Measurements from ENCODE around the gene BSG.

The BSG gene

GRCh38 chr19:542173-542866, 30.1 kb upstream of the BSG start:
- Histone ChIP-seq H3K4me2 (ENCODE audit: low read depth, low read length, poor library complexity, severe bottlenecking) (no peak overlapping the region), H2AFZ (ENCODE audit: low read length) (no peak overlapping the region), H3K27me3 (ENCODE audit: insufficient read depth, low read length, poor library complexity, severe bottlenecking) (no peaks in the 10 kb centered on the region), H3K4me1 (ENCODE audit: insufficient read depth, low read length, poor library complexity, severe bottlenecking) (no peaks in the 10 kb centered on the region), H3K79me2 (ENCODE audit: insufficient read depth, low read length) (no peaks in the 10 kb centered on the region), H3K9ac (ENCODE audit: low read depth, low read length, poor library complexity, severe bottlenecking) (no peak overlapping the region), H4K20me1 (ENCODE audit: insufficient read depth, low read length, poor library complexity, severe bottlenecking) (no peaks in the 10 kb centered on the region), H3K4me3 (ENCODE audit: low read length, poor library complexity, severe bottlenecking) (no peak overlapping the region), H3K36me3 (ENCODE audit: insufficient read depth, low read length) (peaks cover 22% of the 10 kb centered on the region; the same call in 1 of the 2 replicates), H3F3A (ENCODE audit: low read depth) (no peaks in the 10 kb centered on the region), H3K9me2 (replicated peaks; ENCODE audit: low read depth, low read length) (no peaks in the 10 kb centered on the region), H3K9me3 (ENCODE audit: insufficient read depth, low read depth, low read length) (no peaks in the 10 kb centered on the region)
- TF ChIP-seq CTCF (conservative IDR thresholded peaks at IDR 0.05; ENCODE audit: low read length), result no peak
- TF ChIP-seq EZH2phosphoT487 (IDR thresholded peaks at IDR 0.05; ENCODE audit: borderline replicate concordance), result no peak

- no peaks in the 10 kb centered on the region for H3K27me3 ChIP-seq (ENCODE audit: insufficient read depth, low read length, poor library complexity, severe bottlenecking)
- no peak within 1 kb of the TSS for H2AFZ ChIP-seq (ENCODE audit: low read length)
- H4K20me1 ChIP-seq (ENCODE audit: insufficient read depth, low read length, poor library complexity, severe bottlenecking), result no peaks in the 10 kb centered on the region
- H3F3A ChIP-seq (ENCODE audit: low read depth), result no peaks in the 10 kb centered on the region
- H3K4me1 ChIP-seq (ENCODE audit: insufficient read depth, low read length, poor library complexity, severe bottlenecking), result no peaks in the 10 kb centered on the region
- peaks cover 13% of the 10 kb centered on the region; the same call in 1 of the 2 replicates for H3K36me3 ChIP-seq (ENCODE audit: insufficient read depth, low read length)
- no peaks in the 10 kb centered on the region for H3K9me2 ChIP-seq (replicated peaks; ENCODE audit: low read depth, low read length)
- H3K4me3 ChIP-seq (ENCODE audit: low read length, poor library complexity, severe bottlenecking), result no peak within 1 kb of the TSS
- H3K9ac ChIP-seq (ENCODE audit: low read depth, low read length, poor library complexity, severe bottlenecking), result no peak within 1 kb of the TSS
- H3K9me3 ChIP-seq (ENCODE audit: insufficient read depth, low read depth, low read length), result no peaks in the 10 kb centered on the region
- H3K79me2 ChIP-seq (ENCODE audit: insufficient read depth, low read length), result no peaks in the 10 kb centered on the region
- no peak within 1 kb of the TSS for H3K4me2 ChIP-seq (ENCODE audit: low read depth, low read length, poor library complexity, severe bottlenecking)
- TF ChIP-seq CTCF (conservative IDR thresholded peaks at IDR 0.05; ENCODE audit: low read length) (no peak), EZH2phosphoT487 (IDR thresholded peaks at IDR 0.05; ENCODE audit: borderline replicate concordance) (no peak)
These were observed 28.3 kb upstream of the BSG start, which contains the start of gene GZMM for GRCh38 chr19:543910-544608. TSS of gene GZMM (plus strand) at chr19:544053. CDS start at chr19:544072, 19 bp downstream.

- Histone ChIP-seq H3K9me3 (ENCODE audit: insufficient read depth, low read depth, low read length) (no peaks in the 10 kb centered on the region), H3F3A (ENCODE audit: low read depth) (no peaks in the 10 kb centered on the region), H3K9me2 (replicated peaks; ENCODE audit: low read depth, low read length) (no peaks in the 10 kb centered on the region), H3K36me3 (ENCODE audit: insufficient read depth, low read length) (peaks cover 7% of the 10 kb centered on the region; the same call in 1 of the 2 replicates), H3K4me2 (ENCODE audit: low read depth, low read length, poor library complexity, severe bottlenecking) (no peak overlapping the region), H3K79me2 (ENCODE audit: insufficient read depth, low read length) (no peaks in the 10 kb centered on the region), H2AFZ (ENCODE audit: low read length) (no peak overlapping the region), H3K4me3 (ENCODE audit: low read length, poor library complexity, severe bottlenecking) (no peak overlapping the region), H3K27me3 (ENCODE audit: insufficient read depth, low read length, poor library complexity, severe bottlenecking) (no peaks in the 10 kb centered on the region), H3K4me1 (ENCODE audit: insufficient read depth, low read length, poor library complexity, severe bottlenecking) (no peaks in the 10 kb centered on the region), H4K20me1 (ENCODE audit: insufficient read depth, low read length, poor library complexity, severe bottlenecking) (no peaks in the 10 kb centered on the region), H3K9ac (ENCODE audit: low read depth, low read length, poor library complexity, severe bottlenecking) (no peak overlapping the region)
- no peak for TF ChIP-seq EZH2phosphoT487 (IDR thresholded peaks at IDR 0.05; ENCODE audit: borderline replicate concordance)
- TF ChIP-seq CTCF (conservative IDR thresholded peaks at IDR 0.05; ENCODE audit: low read length), result no peak
These were observed 25.3 kb upstream of the BSG start for GRCh38 chr19:547117-547516.

Data from Loucy (cell line).